GM12878 (cell line): ENCODE results near the gene LAMA5.

Experiments
- EZH2 ChIP-seq: IDR thresholded peaks from 2 replicates; pipeline ENCODE4 v1.6.1; 2012; ENCODE audit warnings: low read depth, mild to moderate bottlenecking, control low read depth, inconsistent platforms, low read length, borderline replicate concordance; ENCODE audit not compliant: control insufficient read depth
- HCFC1 ChIP-seq: fragments of 150-350 bp; IDR thresholded peaks from 2 replicates; pipeline ENCODE4 v1.6.1; 2014; ENCODE audit warnings: low read length
- POLR2A ChIP-seq: IDR thresholded peaks from 2 replicates; pipeline ENCODE4 v1.6.1; 2011; ENCODE audit warnings: low read depth, mild to moderate bottlenecking, low read length
- STAT3 ChIP-seq: IDR thresholded peaks from 2 replicates; pipeline ENCODE4 v1.6.1; 2011; ENCODE audit warnings: low read depth, low read length, improper control_type of control experiment
- ZNF274 ChIP-seq: IDR thresholded peaks from one replicate; pipeline ENCODE4 v1.8.0; 2011; ENCODE audit not compliant: insufficient read length, insufficient read depth

GRCh38 chr20:62364911-62365736 lies 2.0 kb downstream of the LAMA5 start:
- TF ChIP-seq STAT3 (no peak), POLR2A (no peak), ZNF274 (no peak), EZH2 (no peak), HCFC1 (no peak)
